Spleen (tissue), 7 donors: ENCODE data around the gene GNAI3.
A peak's percentile ranks its signal among the peaks of the same experiment; 100 is the strongest.

ENCODE experiments used
- POLR2A ChIP-seq, 3 donors: fragments of 450-650 bp; IDR thresholded peaks; one replicate each; pipeline ENCODE4 v1.5.1; 2017; ENCODE audit warnings: antibody characterized with exemption in 3 of 3, mild to moderate bottlenecking in 1 of 3
- TF ChIP-seq, protein P1 (sequence below), 11 experiments: fragments of 200-600 bp in 7 of 11; fragments of 450-650 bp in 4 of 11; sonication (generic) in 4 of 11; IDR thresholded peaks in 8 of 11; conservative IDR thresholded peaks in 3 of 11; 1 replicate in 7 of 11; 2 replicates in 4 of 11; pipeline versions ENCODE4 v1.4.0 to v1.8.0; 2016 to 2021; ENCODE audit warnings: antibody characterized with exemption in 11 of 11, inconsistent platforms in 4 of 11, mild to moderate bottlenecking in 1 of 11
- donor health status: DM: no; HTN: no; CAD: no; lungs with moderate emphysema.
- donor health status: DM: no; HTN: no; CAD: no.
- donor health status: DM: no; HTN: no; CAD: no.

DNA sequence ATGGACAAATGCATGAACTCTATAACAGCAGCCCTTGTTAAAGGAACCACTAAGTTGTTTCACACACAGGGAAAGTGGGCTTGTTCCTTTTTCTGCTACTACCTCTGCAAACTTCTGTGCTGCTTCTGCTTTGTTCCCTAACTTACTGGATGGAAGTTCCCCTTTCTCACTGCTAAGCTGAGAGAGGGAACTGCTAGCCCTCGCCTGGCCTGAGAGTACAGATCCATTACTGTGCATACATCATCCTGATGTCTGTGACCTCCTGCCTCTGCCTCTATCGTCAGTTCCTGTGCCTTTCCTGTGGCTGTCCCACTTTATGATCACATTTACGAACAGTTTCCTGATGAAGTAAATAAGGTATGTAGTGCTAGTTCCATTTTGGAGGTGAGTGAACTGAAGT, 67.5 kb downstream of the GNAI3 start:
- TF ChIP-seq, protein P1, sequence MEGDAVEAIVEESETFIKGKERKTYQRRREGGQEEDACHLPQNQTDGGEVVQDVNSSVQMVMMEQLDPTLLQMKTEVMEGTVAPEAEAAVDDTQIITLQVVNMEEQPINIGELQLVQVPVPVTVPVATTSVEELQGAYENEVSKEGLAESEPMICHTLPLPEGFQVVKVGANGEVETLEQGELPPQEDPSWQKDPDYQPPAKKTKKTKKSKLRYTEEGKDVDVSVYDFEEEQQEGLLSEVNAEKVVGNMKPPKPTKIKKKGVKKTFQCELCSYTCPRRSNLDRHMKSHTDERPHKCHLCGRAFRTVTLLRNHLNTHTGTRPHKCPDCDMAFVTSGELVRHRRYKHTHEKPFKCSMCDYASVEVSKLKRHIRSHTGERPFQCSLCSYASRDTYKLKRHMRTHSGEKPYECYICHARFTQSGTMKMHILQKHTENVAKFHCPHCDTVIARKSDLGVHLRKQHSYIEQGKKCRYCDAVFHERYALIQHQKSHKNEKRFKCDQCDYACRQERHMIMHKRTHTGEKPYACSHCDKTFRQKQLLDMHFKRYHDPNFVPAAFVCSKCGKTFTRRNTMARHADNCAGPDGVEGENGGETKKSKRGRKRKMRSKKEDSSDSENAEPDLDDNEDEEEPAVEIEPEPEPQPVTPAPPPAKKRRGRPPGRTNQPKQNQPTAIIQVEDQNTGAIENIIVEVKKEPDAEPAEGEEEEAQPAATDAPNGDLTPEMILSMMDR (IDR thresholded peaks at IDR 0.05 in 8 of 11, conservative IDR thresholded peaks at IDR 0.05 in 3 of 11): peak in 1 of 11 experiments; percentile 13
- no peak for TF ChIP-seq POLR2A (IDR thresholded peaks at IDR 0.05)
